NCI-H2029 (cell line): ENCODE results near the gene LENEP.
"Not testable (repeated sequence)": the region's sequence is repeated elsewhere in the genome, so short reads cannot be mapped to it uniquely, and the experiment has no call there.

Experiments
- DNase-seq: peaks from one replicate; lab custom pipeline; 2025; lab: John Stamatoyannopoulos, UW

Gene LENEP

GRCh38 chr1:154974808-154975408, 18.5 kb upstream of the LENEP start:
- DNase-seq, result peak; percentile 93

GRCh38 chr1:154975409-154976059, 17.9 kb upstream of the LENEP start:
- DNase-seq, result peak; percentile 45

- DNase-seq, result not testable (repeated sequence)
These were observed 15.6 kb upstream of the LENEP start for GRCh38 chr1:154977762-154978161.

GRCh38 chr1:154978360-154978759, 15.0 kb upstream of the LENEP start:
- DNase-seq, result no peak

GRCh38 chr1:154982341-154982740, 11.0 kb upstream of the LENEP start:
- no peak for DNase-seq

GRCh38 chr1:154982897-154983648, 10.3 kb upstream of the LENEP start, which contains the start of gene FLAD1:
Gene FLAD1 (plus strand): TSS chr1:154983344. CDS start chr1:154983695, 351 bp downstream.
- DNase-seq, result peak; percentile 99

GRCh38 chr1:154983776-154984466, 9.5 kb upstream of the LENEP start:
- peak; percentile 17 for DNase-seq

GRCh38 chr1:154986736-154987135, 6.7 kb upstream of the LENEP start:
- not testable (repeated sequence) for DNase-seq

- DNase-seq, result no peak
These were observed 6.1 kb upstream of the LENEP start for GRCh38 chr1:154987326-154987725.

- DNase-seq, result no peak
These were observed 5.1 kb upstream of the LENEP start for GRCh38 chr1:154988058-154988954.

GRCh38 chr1:154989195-154989860, 4.1 kb upstream of the LENEP start:
- DNase-seq, result no peak

GRCh38 chr1:154990276-154990675, 3.1 kb upstream of the LENEP start:
- no peak for DNase-seq

GRCh38 chr1:154992721-154993571, 440 bp upstream of the LENEP start:
- DNase-seq, result no peak

GRCh38 chr1:154994269-154994587, 842 bp downstream of the LENEP start:
- DNase-seq, result no peak

GRCh38 chr1:154994591-154994990, 1.2 kb downstream of the LENEP start:
- DNase-seq, result no peak

GRCh38 chr1:154995301-154995983, 2.1 kb downstream of the LENEP start:
- DNase-seq, result not testable (repeated sequence)

- DNase-seq, result no peak
These were observed 3.7 kb downstream of the LENEP start for GRCh38 chr1:154996966-154997701.

GRCh38 chr1:154998201-154998780, 4.9 kb downstream of the LENEP start:
- no peak for DNase-seq
